WTC11 (cell line): ENCODE results near the gene CATSPERE. TPM values are rescaled to one million over a fixed set of nuclear protein-coding genes. Genes with fewer than 3 reads are reported as not detected.

ENCODE experiments used
- AR ChIP-seq: fragments of 250-450 bp; sonication (Bioruptor Pico); IDR thresholded peaks from 2 replicates; pipeline ENCODE4 v1.9.0; 2021; ENCODE audit warnings: mild to moderate bottlenecking
- ARID4B ChIP-seq: sonication (generic); formaldehyde crosslinking; IDR thresholded peaks from 2 replicates; pipeline ENCODE4 v1.8.0; 2023; ENCODE audit warnings: missing genetic modification reagents, mild to moderate bottlenecking, borderline replicate concordance
- ERG ChIP-seq: fragments of 250-450 bp; sonication (Bioruptor Pico); IDR thresholded peaks from 2 replicates; pipeline ENCODE4 v1.8.0; 2021; ENCODE audit warnings: mild to moderate bottlenecking
- FOXK1 ChIP-seq: sonication (generic); formaldehyde crosslinking; IDR thresholded peaks from 2 replicates; pipeline ENCODE4 v1.8.0; 2022; ENCODE audit warnings: mild to moderate bottlenecking, moderate library complexity, missing genetic modification reagents
- FOXP1 ChIP-seq: sonication (generic); formaldehyde crosslinking; IDR thresholded peaks from 2 replicates; pipeline ENCODE4 v1.8.0; 2022; ENCODE audit warnings: missing genetic modification reagents, mild to moderate bottlenecking, moderate library complexity, borderline replicate concordance
- FOXP4 ChIP-seq: sonication (generic); formaldehyde crosslinking; IDR thresholded peaks from 2 replicates; pipeline ENCODE4 v1.8.0; 2022; ENCODE audit warnings: mild to moderate bottlenecking, missing genetic modification reagents
- HMGXB4 ChIP-seq: sonication (generic); formaldehyde crosslinking; IDR thresholded peaks from 2 replicates; pipeline ENCODE4 v1.8.1; 2023; ENCODE audit warnings: mild to moderate bottlenecking, moderate library complexity, missing genetic modification reagents
- MAX ChIP-seq: sonication (generic); formaldehyde crosslinking; IDR thresholded peaks from 2 replicates; pipeline ENCODE4 v1.8.0; 2022; ENCODE audit warnings: mild to moderate bottlenecking, missing genetic modification reagents
- MYBL2 ChIP-seq: sonication (generic); formaldehyde crosslinking; IDR thresholded peaks from 2 replicates; pipeline ENCODE4 v1.8.1; 2023; ENCODE audit warnings: mild to moderate bottlenecking, moderate library complexity, missing genetic modification reagents
- NR3C1 ChIP-seq: sonication (generic); formaldehyde crosslinking; conservative IDR thresholded peaks from 2 replicates; pipeline ENCODE4 v1.8.1; 2023; ENCODE audit warnings: low read depth, mild to moderate bottlenecking, missing genetic modification reagents
- PRRX2 ChIP-seq: fragments of 250-450 bp; sonication (Bioruptor Pico); IDR thresholded peaks from 2 replicates; pipeline ENCODE4 v1.8.0; 2021; ENCODE audit warnings: mild to moderate bottlenecking
- ZNF138 ChIP-seq: sonication (generic); formaldehyde crosslinking; conservative IDR thresholded peaks from 2 replicates; pipeline ENCODE4 v1.8.1; 2022; ENCODE audit warnings: mild to moderate bottlenecking, moderate library complexity, missing genetic modification reagents
- ZNF219 ChIP-seq: sonication (generic); formaldehyde crosslinking; IDR thresholded peaks from 2 replicates; pipeline ENCODE4 v1.8.0; 2023; ENCODE audit warnings: missing genetic modification reagents, mild to moderate bottlenecking, borderline replicate concordance
- ZNF263 ChIP-seq: sonication (generic); formaldehyde crosslinking; IDR thresholded peaks from 2 replicates; pipeline ENCODE4 v1.8.1; 2022; ENCODE audit warnings: low read depth, mild to moderate bottlenecking, moderate library complexity, missing genetic modification reagents
- ZNF671 ChIP-seq: fragments of 250-450 bp; sonication (Bioruptor Pico); IDR thresholded peaks from 2 replicates; pipeline ENCODE4 v1.8.0; 2021; ENCODE audit warnings: mild to moderate bottlenecking
- total RNA-seq: library from RNA; stranded (reverse); gene quantifications from 3 replicates; pipeline ENCODE4 v1.2.3, GENCODE V29; 2021

The CATSPERE gene
- total RNA-seq, 1 experiment from 2014 or later, result 0.66 TPM

- TF ChIP-seq ZNF263, result no peak
- no peak for TF ChIP-seq ZNF219 (CRISPR knock-in tag)
- TF ChIP-seq FOXP1 (CRISPR knock-in tag), result peak; percentile 65
- peak; percentile 84 for TF ChIP-seq FOXP4 (CRISPR knock-in tag)
- no peak for TF ChIP-seq AR (CRISPR knock-in tag)
- peak; percentile 80 for TF ChIP-seq FOXK1
- 0 out of 2 replicates have a peak, but pooled peaks have one; percentile 7 for TF ChIP-seq ERG (CRISPR knock-in tag)
- TF ChIP-seq ARID4B (CRISPR knock-in tag), result peak; percentile 63; the same call in 1 of the 2 replicates
- TF ChIP-seq MAX, result peak; percentile 71
- peak; percentile 75; the same call in 1 of the 2 replicates for TF ChIP-seq NR3C1 (CRISPR knock-in tag)
- 0 out of 2 replicates have a peak, but pooled peaks have one; percentile 12 for TF ChIP-seq PRRX2
- TF ChIP-seq ZNF138, result no peak
- TF ChIP-seq HMGXB4 (CRISPR knock-in tag), result 0 out of 2 replicates have a peak, but pooled peaks have one; percentile 64
- peak; percentile 70; the same call in 1 of the 2 replicates for TF ChIP-seq MYBL2
- TF ChIP-seq ZNF671 (CRISPR knock-in tag), result 0 out of 2 replicates have a peak, but pooled peaks have one; percentile 55
Measured at GRCh38 chr1:244461245-244462071, at the start of gene CATSPERE (continued).
